Panc1 (cell line): ENCODE results near the gene PDE1A. TPM values are rescaled to one million over a fixed set of nuclear protein-coding genes. Genes with fewer than 3 reads are reported as not detected.

Experiments
- ATAC-seq: fragments of 200-7000 bp; cut with Tn5 transposase; 2 replicates; pipeline ENCODE4 v1.9.1; 2020; ENCODE audit warnings: mild to moderate bottlenecking, moderate library complexity
- BruUV-seq: library from RNA; stranded (reverse); fragments of 400-500 nt; replicated peaks from 2 replicates; lab custom pipeline; 2021; lab: Mats Ljungman, UMichigan
- CTCF ChIA-PET: fragments of 300-600 bp; sonication (Branson Sonifier 250); formaldehyde crosslinking; loops from one replicate; lab custom pipeline; 2022; ENCODE audit warnings: antibody characterized with exemption; lab: Charles Lee
- POLR2A ChIA-PET: fragments of 300-600 bp; sonication (Branson Sonifier 250); formaldehyde crosslinking; loops from one replicate; lab custom pipeline; 2022; ENCODE audit warnings: antibody characterized with exemption; lab: Charles Lee
- DNase-seq: peaks from one replicate; pipeline ENCODE4 v3.0.0-alpha.2; 2010; ENCODE audit warnings: low read depth, low spot score
- H3K27ac ChIP-seq: 2 replicates; pipeline ENCODE4 v1.5.1; 2011; ENCODE audit warnings: mild to moderate bottlenecking, low read length, inconsistent platforms
- H3K27me3 ChIP-seq: fragments of 200-500 bp; sonication (Bioruptor generic); 2 replicates; pipeline ENCODE4 v1.6.0; 2014; ENCODE audit warnings: low read length, inconsistent platforms; ENCODE audit not compliant: control insufficient read depth, insufficient read depth
- H3K36me3 ChIP-seq: fragments of 200-500 bp; sonication (Bioruptor generic); 2 replicates; pipeline ENCODE4 v1.5.1; 2014; ENCODE audit warnings: inconsistent platforms, mild to moderate bottlenecking, low read length, moderate library complexity; ENCODE audit not compliant: control insufficient read depth, insufficient read depth
- H3K4me1 ChIP-seq: 2 replicates; pipeline ENCODE4 v1.5.1; 2011; ENCODE audit warnings: inconsistent platforms, mild to moderate bottlenecking, low read length, moderate library complexity; ENCODE audit not compliant: control insufficient read depth, insufficient read depth
- H3K4me3 ChIP-seq, 2 experiments: 2 replicates each; pipeline ENCODE4 v1.5.1; 2011 to 2012; ENCODE audit warnings: low read depth in 2 of 2, low read length in 2 of 2, mild to moderate bottlenecking in 2 of 2, inconsistent platforms in 1 of 2, moderate library complexity in 1 of 2
- H3K9me3 ChIP-seq: fragments of 200-500 bp; sonication (Bioruptor generic); 2 replicates; pipeline ENCODE4 v1.5.1; 2014; ENCODE audit warnings: low read depth, mild to moderate bottlenecking, inconsistent platforms, low read length, moderate library complexity; ENCODE audit not compliant: control insufficient read depth, insufficient read depth
- CTCF ChIP-seq: fragments of 450-650 bp; IDR thresholded peaks from 2 replicates; pipeline ENCODE4 v1.5.1; 2017; ENCODE audit warnings: mild to moderate bottlenecking
- POLR2AphosphoS5 ChIP-seq: IDR thresholded peaks from 2 replicates; pipeline ENCODE4 v1.6.1; 2012; ENCODE audit warnings: mild to moderate bottlenecking, low read depth, low read length, moderate library complexity
- REST ChIP-seq, 2 experiments: IDR thresholded peaks; 2 replicates each; pipeline ENCODE4 v1.6.1; 2011 to 2012; ENCODE audit warnings: low read depth in 2 of 2, control low read depth in 1 of 2, low read length in 1 of 2, mild to moderate bottlenecking in 1 of 2, moderate library complexity in 1 of 2; ENCODE audit not compliant: insufficient read depth in 1 of 2
- SIN3A ChIP-seq: IDR thresholded peaks from 2 replicates; pipeline ENCODE4 v1.6.1; 2012; ENCODE audit warnings: low read depth, mild to moderate bottlenecking, low read length, moderate library complexity, borderline replicate concordance; ENCODE audit not compliant: insufficient read depth
- TCF7L2 ChIP-seq: IDR thresholded peaks from 2 replicates; pipeline ENCODE4 v1.6.1; 2011; ENCODE audit warnings: mild to moderate bottlenecking, low read depth, low read length, inconsistent platforms
- in situ Hi-C: cut with HindIII; loops from 2 replicates; pipeline ENCODE4 v1.10.0; 2016; ENCODE audit warnings: low sequenced_read_pairs, low pct_unique_long_range_greater_than_20kb
- intact Hi-C: fragments of 100-400 bp; cut with micrococcal nuclease; formaldehyde crosslinking; loops from one replicate; pipeline ENCODE4 v1.10.0; 2022; ENCODE audit not compliant: unreplicated experiment
- total RNA-seq: library from RNA; stranded (reverse); gene quantifications from one replicate; pipeline ENCODE4 v1.2.1, GENCODE V29; 2021; ENCODE audit not compliant: unreplicated experiment

Gene PDE1A
- total RNA-seq, 1 experiment from 2014 or later: 0.08 TPM

- no peak overlapping the region for H3K27ac ChIP-seq
Measured at GRCh38 chr2:182240862-182241371, 185.9 kb downstream of the PDE1A start.

GRCh38 chr2:182230561-182230960 is 196.3 kb downstream of the PDE1A start:
- Histone ChIP-seq H3K27ac (no peak overlapping the region), H3K4me1 (no peaks in the 10 kb centered on the region), H3K27me3 (no peaks in the 10 kb centered on the region), H3K36me3 (no peaks in the 10 kb centered on the region), H3K9me3 (no peaks in the 10 kb centered on the region), H3K4me3 (no peak overlapping the region)
- CTCF ChIA-PET: no interaction called here
- POLR2A ChIA-PET: no interaction called here
- intact Hi-C loops (no loop called here), in situ Hi-C loops (no loop called here)
- DNase-seq (no peak), ATAC-seq (no peak)
- TF ChIP-seq CTCF (no peak), TCF7L2 (no peak), SIN3A (no peak), REST (IDR thresholded peaks at IDR 0.05; ENCODE audit: insufficient read depth in 1 of 2, low read depth in 2 of 2, low read length in 1 of 2) (no peak), POLR2AphosphoS5 (no peak)
- BruUV-seq: no TSS peak

More at GRCh38 chr2:182240862-182241371, 185.9 kb downstream of the PDE1A start:
- Histone ChIP-seq H3K36me3 (no peaks in the 10 kb centered on the region), H3K4me1 (no peaks in the 10 kb centered on the region), H3K9me3 (no peaks in the 10 kb centered on the region), H3K4me3 (no peak overlapping the region), H3K27me3 (no peaks in the 10 kb centered on the region)
- intact Hi-C loops (loop anchor here (5.0 kb wide), 1 partner anchor 406 kb away; no protein-coding TSS in a partner anchor), in situ Hi-C loops (no loop called here)
- DNase-seq (no peak), ATAC-seq (no peak; the same call in 1 of the 2 replicates)
- no TSS peak for BruUV-seq
- TF ChIP-seq POLR2AphosphoS5: no peak
- TF ChIP-seq TCF7L2: no peak
- no peak for TF ChIP-seq SIN3A
- TF ChIP-seq CTCF: peak; percentile 61
- no peak for TF ChIP-seq REST (IDR thresholded peaks at IDR 0.05; ENCODE audit: insufficient read depth in 1 of 2, low read depth in 2 of 2, low read length in 1 of 2)
- ChIA-PET POLR2A (no interaction called here), CTCF (interaction anchor here (0.6 kb wide), 1 partner anchor 275 kb away, joined by 8 read pairs; no protein-coding TSS in a partner anchor)
